Stimulated activated CD4-positive, alpha-beta T cell treated with anti-CD3 and anti-CD28 coated beads, Interleukin-1b, Interleukin-23, amount 100 ng/mL, for 4 hours (primary cell): Measurements from ENCODE around the gene BTBD9.

Source experiments
- DNase-seq, 2 donors: peaks; one replicate each; pipeline ENCODE4 v3.0.0-alpha.2; 2020; ENCODE audit warnings: low read depth in 2 of 2

BTBD9 gene

GRCh38 chr6:38207375-38207774, 432.4 kb downstream of the BTBD9 start:
- no peak for DNase-seq

GRCh38 chr6:38198219-38198618, 441.5 kb downstream of the BTBD9 start:
- no peak for DNase-seq

- DNase-seq, result no peak
Observed at GRCh38 chr6:38195113-38195635, 444.6 kb downstream of the BTBD9 start.

- DNase-seq, result no peak
Observed at GRCh38 chr6:38194589-38194988, 445.1 kb downstream of the BTBD9 start.

GRCh38 chr6:38194282-38194572, 445.5 kb downstream of the BTBD9 start:
- DNase-seq, result no peak

DNA sequence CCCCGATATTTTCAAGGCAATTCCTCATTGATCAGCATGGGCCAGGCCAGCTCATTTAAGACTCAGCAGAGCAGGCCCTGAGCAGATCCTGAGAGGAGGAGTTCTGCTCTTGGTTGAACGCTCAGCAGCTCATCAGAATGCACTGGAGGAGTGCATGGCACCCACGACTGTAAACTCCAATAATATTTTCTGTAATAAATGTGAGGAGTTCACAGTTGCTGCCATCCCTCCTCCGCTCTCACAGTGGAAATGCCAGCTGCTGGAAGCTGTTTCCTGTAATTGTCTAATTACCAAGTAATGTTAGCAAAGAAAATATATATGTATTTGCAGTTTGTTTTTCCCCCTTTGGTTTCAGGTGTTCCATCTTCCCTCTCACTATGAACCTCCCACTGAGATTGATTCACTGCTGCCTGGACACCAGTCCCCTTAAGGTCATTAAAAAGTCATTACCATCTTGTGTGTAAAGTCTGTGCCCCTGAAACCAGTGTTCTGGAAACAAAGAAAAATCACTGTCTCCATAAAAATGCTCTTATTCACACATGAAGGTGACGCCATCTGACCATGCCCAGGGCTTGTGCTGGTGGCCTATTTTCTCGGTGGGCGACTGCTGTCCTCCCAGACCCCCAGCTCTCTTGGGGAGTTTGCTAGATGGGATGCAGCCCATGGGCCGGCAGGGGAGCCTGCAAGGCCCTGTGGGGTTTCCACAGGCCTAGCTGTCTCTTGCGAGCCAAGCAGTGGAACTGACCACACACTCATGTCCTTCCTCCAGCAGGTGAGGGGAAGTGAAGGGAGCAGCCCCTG, 446.0 kb downstream of the BTBD9 start:
- no peak for DNase-seq

DNA sequence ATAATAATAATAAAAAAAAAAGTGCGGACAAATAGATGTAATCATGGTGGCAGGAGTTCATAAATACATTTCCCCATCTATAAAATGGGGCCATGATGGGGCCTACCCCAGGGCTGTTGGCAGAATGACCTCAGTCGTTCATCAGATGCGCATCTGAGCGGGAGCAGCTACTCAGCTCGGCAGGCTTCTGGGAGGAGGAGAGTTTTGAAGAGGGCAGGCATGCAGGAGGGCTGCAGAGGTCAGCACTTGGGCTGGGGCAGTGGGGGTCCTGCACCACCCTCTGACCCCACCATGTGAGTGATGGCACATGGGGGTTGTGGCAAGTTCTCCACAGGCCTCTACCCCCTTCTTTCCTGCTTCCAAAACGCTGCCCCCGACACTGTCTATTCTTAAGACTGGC, 446.7 kb downstream of the BTBD9 start:
- no peak for DNase-seq

DNA sequence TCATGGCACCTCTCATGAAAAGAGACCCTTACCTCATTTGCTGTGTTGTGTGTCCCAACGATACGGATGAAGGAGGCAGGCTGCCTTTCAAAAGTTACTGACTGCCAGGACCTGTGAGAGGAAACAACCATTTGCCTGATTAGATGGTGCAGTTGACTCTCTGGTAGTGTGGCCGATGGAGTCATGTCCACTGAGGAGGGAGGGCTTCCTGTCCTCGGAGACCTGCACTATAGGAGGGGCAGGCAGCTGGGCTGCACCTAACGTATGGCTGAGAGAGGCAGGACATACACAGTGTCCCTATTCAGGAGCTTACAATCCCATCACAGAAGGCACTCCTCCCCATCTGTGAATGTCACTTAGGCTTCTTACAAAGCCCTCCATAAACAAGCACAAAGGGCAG, 447.2 kb downstream of the BTBD9 start:
- DNase-seq, result no peak

- no peak for DNase-seq
Observed at GRCh38 chr6:38192011-38192410, 447.7 kb downstream of the BTBD9 start.

- DNase-seq, result no peak
Observed at GRCh38 chr6:38191418-38191817, 448.3 kb downstream of the BTBD9 start.

- DNase-seq, result no peak
Observed at GRCh38 chr6:38188677-38189335, 450.9 kb downstream of the BTBD9 start.

- DNase-seq, result no peak
Observed at GRCh38 chr6:38187811-38188590, 451.7 kb downstream of the BTBD9 start.

GRCh38 chr6:38187325-38187724, 452.4 kb downstream of the BTBD9 start:
- no peak for DNase-seq

- no peak for DNase-seq
Observed at GRCh38 chr6:38185752-38186151, 454.0 kb downstream of the BTBD9 start.

DNA sequence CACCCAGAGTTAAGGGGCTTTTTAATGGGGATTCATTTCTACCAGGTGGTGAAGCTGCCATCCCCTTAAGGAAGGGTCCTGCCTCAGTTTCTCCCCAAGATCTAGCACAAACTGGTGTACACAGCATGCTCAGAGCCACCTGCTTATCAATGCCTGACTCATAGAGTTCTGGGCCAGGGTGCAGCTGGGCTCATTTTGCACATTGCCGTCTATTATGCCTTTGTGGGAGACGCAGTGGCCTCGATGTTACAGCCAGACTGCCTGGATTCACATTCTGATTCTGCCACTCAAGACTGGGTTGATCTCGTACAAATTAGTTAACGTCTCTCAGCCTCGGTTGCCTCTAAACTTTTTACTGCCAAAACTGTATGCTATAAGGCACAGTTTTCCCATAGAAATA, 454.5 kb downstream of the BTBD9 start:
- no peak for DNase-seq

- DNase-seq, result no peak
Observed at GRCh38 chr6:38184585-38185080, 455.1 kb downstream of the BTBD9 start.

DNA sequence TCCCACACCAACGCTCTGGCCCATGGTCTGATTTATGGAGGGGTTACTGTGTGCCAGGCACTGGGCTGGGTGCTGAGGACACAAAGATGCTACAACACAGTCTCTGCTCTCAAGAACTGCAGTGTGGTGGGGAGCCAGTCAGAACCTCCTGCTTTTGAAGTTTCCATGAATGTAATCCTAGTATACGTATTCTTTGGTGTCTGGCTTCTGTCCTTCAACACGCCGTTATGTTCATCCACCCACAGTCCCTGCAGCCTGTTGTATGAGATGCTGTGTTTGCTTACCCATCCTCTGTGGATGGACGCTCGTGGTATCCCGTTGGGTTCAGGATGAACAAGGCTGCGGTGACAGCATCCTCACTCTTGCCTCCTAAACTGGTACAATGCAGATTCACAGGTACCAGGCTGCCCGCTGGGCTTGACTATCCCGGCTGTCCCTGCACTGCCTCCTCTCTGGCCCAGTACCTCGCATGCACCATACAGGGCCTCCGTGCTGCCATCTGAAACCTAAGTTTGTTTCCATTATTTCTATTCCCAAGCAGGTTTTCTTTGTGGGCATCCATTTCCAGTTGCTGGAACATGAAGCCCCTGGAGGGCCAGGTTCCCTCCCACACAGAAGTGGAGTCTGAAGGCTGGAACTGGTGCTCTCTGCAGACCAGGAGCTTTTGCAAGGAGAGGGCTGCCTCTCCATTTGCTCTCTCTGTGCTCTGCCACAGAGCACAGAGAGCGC, 455.7 kb downstream of the BTBD9 start:
- DNase-seq, result no peak

DNA sequence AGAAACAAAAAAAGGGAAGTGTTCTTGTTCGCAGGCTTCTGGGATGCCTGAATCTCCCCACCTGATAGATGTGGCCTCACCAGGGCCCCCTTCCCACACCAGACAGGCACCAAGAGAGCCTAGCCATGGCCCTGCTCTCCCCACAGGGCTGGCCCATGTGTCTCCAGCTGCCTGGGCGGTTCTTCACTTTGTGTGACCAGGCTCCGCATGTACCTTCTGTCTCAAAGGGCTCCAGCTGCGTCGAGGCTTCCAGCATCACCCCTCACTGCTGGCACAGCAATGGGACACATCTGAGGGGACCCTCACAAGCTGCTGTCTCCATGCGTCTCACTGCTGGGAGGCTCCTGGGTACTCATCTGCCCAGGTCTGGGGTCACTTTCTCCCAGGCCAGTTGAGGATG, 457.3 kb downstream of the BTBD9 start:
- DNase-seq, result no peak

DNA sequence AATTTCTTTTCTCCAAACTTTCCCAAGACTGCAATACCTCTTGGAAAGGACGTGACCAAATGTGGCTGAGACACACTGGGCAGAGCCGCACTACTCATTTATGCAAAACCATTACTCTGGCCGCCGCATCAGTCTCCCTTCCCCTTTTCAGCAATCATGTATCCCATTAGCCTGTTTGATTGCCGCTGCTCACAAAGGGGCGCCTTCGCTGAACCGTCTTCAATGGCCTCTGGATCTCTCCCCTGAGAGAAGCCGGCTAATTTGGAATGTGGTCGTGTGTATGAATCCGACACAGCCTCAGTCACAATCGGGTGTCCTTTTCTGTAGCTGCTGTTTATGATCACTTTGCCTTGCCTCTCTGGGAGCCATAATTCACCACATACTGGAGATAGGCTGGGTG, 459.1 kb downstream of the BTBD9 start:
- DNase-seq, result no peak

DNA sequence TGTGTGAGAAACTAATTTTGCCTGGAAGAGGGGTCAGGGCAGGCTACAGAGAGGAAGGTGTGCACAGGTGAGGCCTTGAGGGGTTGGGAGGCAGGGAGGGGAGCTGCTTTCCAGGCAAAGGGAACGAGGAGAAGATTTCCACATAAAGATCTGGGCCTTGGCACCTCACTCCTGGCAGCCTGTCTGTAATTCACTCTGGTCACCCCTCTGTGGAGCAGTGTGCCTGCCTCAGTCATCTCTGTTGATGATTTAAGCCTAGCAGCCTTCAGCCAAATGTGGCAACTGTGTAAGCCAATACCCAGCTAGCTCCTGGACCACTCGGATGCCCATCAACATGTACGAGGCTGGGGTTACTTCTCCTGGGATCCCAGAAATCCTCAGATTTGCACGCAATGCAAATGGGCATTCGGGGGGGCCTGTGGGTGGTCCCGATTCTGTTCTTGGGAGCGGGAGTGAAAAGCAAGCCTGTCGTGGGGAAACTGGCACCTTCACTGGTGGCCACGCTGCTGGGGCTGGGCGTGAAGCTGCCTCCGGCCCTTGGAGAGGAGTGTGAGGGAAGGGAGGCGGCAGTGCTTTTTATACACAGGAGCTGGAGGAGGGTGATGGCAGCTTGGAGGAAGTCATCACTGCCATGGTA, 459.8 kb downstream of the BTBD9 start:
- DNase-seq, result no peak

- DNase-seq, result no peak
Observed at GRCh38 chr6:38179300-38179699, 460.4 kb downstream of the BTBD9 start.

DNA sequence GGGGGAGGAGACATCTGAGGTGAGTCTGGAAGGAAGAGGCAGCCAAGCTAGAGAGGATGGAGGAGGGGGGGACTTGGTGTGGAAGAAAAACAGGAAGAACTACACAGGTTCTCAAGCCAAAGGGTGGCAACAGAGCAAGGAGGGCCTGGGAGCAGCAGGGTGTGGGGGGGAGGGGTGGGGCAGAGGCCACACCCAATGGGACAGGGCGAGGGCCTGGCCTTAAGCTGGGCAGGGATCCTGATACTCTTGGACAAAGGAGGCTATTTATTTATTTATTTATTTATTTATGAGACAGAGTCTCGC, 461.2 kb downstream of the BTBD9 start:
- no peak for DNase-seq
